ENCODE data around the gene MAP3K9. TPM values are rescaled to one million over a fixed set of nuclear protein-coding genes. Genes with fewer than 3 reads are reported as not detected.
"Not testable (repeated sequence)": the region's sequence is repeated elsewhere in the genome, so short reads cannot be mapped to it uniquely, and the experiment has no call there.

Gene MAP3K9
- 10 to 100 TPM; 18.3 to 23.9 (median 20.7) TPM for total RNA-seq

DNA sequence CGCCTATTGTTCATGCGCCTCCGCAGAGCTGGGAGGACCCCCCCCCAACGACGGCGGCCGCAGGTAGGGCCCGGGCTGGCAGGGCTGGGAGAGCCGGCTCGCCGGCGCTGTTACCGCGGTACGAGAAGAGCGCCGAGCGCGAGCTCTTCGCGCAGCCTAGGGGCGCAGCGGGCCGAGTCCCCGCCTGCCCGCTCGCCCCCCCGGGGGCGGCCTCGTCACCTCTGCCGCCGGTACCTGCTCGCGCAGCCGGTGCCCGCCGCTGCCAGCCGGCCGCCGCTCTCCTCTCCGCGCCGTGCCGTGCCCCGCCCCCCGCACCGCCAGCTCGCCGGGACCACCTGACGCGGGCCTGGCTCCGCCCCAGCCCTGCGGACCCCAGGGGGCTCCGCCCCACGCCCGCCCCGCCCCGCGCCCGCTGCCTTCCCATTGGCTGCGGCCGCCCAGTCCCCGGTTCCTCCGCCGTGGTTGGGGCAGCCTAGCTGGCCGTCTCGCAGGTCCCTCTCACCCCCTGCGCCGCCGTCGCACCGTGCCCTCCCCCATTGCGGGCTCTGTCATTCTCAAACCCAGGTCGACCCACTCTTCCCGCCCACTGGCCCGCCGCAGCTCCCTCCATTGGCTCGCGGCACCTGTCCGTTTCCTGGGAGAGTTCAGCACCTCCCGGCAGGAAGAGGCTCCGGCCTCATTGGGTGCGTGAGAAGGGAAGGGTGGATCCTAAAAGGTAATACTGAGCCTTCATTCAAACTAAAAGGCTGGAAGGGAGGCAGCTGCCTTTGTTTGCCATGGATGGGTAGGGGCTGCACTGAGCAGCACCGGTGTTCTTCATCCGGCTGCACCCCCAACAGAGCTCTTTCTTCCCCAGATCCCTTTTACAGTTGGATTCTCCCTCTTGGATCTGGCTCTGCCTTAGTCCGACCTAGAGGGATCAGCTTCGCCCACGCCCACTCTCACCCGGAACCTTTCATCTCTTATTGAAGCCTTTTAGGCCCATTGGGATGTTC, at the start of gene MAP3K9:
MAP3K9 (minus strand) TSS at position 289 of the 995 bp plus-strand sequence. CDS start 342 bp downstream, outside the sequence.
- WGBS, 2 donors, result 2 to 3% methylated on average over 30 to 49 of the region's 89 CpGs
- DNase-seq (ENCODE audit: low spot score in 2 of 2), result peak; percentile 75 to 95
- peak within 1 kb of the TSS; percentile 37 for H3K4me3 ChIP-seq (ENCODE audit: low read depth, poor library complexity, severe bottlenecking)
- TF ChIP-seq CTCF (IDR thresholded peaks at IDR 0.05), result no peak
- TF ChIP-seq POLR2A (IDR thresholded peaks at IDR 0.05), result no peak
- intact Hi-C loops (cut with DNase I; ENCODE audit: low total_unique reads), result loop anchor here (10.0 kb wide), 1 partner anchor 195 kb away; no protein-coding TSS in a partner anchor

DNA sequence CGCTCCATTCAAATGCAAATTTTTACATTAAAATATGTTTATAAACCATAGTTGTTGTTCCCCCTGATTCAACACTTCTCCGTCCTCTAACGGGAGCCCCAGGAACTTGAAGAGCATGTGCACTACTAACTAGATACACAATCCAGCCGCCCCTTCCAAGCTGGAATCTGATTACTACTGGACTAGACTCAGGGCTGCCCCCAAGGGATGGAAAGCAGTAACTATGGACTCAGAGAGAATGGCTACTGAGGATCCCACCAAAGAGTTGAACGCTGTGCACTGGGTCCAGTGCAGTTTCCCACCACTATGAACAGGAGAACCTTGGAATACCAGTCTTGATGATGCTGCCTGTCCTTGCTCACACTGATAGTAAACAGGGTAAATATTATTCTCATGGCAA, 49.3 kb upstream of the MAP3K9 start:
- TF ChIP-seq CTCF (IDR thresholded peaks at IDR 0.05), result no peak
- TF ChIP-seq POLR2A (IDR thresholded peaks at IDR 0.05), result no peak
- 85 to 91% methylated on average over 5 of the region's 5 CpGs for WGBS, 2 donors
- intact Hi-C loops (cut with DNase I; ENCODE audit: low total_unique reads), result no loop called here
- no peak for DNase-seq (ENCODE audit: low spot score in 2 of 2)
- no peak overlapping the region for H3K4me3 ChIP-seq (ENCODE audit: low read depth, poor library complexity, severe bottlenecking)

DNA sequence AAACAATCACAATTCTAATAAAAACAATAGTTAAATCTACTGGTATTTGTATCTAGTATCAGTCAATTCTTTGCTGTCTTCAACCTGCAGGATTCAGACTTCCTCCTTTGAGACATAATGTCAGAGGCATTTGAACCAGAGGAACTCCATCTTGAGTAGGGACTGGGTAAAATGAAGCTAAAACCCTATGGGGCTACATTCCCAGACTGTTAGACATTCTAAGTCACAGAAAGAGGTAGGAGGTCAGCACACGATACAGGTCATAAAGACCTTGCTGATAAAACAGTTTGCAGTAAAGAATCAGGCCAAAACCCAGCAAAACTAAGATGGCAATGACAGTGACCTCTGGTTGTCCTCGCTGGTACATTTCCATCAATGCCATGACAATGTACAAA, 48.2 kb upstream of the MAP3K9 start:
- WGBS, 2 donors, result 94 to 95% methylated on average over 2 of the region's 2 CpGs
- intact Hi-C loops (cut with DNase I; ENCODE audit: low total_unique reads), result no loop called here
- no peak for TF ChIP-seq CTCF (IDR thresholded peaks at IDR 0.05)
- TF ChIP-seq POLR2A (IDR thresholded peaks at IDR 0.05), result no peak
- no peak overlapping the region for H3K4me3 ChIP-seq (ENCODE audit: low read depth, poor library complexity, severe bottlenecking)
- DNase-seq (ENCODE audit: low spot score in 2 of 2), result no peak

DNA sequence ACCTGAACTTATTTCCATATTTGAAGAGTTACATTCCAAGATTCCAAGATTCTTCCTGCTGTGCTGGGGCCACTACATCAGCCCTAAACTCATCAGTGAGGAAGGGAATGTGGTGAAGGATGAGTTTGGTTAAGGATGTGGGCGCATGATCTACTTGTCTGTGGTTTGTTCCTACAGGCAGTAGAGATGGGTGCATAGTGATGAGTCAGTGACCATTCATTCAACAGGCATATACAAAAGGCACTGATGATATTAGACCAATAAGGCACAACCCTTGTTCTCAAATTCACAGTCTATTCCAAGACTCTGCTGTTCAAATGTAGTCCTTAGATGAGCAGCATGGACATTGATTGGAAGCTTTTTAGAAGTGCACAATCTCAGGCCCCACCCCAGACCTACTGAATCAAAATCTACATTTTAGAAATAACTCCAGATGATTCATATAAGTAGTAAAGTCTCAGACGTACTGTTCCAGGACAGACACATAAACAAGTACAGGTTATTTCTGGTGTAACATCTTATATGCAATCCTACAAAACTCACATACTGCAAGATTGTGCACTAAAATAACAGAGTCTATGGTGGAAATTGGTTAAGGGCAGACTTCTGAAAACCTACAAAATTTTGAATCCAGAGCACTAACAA, 47.7 kb upstream of the MAP3K9 start:
- 62 to 75% methylated on average over 2 of the region's 2 CpGs for WGBS, 2 donors
- DNase-seq (ENCODE audit: low spot score in 2 of 2), result no peak
- intact Hi-C loops (cut with DNase I; ENCODE audit: low total_unique reads), result no loop called here
- no peak for TF ChIP-seq POLR2A (IDR thresholded peaks at IDR 0.05)
- TF ChIP-seq CTCF (IDR thresholded peaks at IDR 0.05), result no peak
- no peak overlapping the region for H3K4me3 ChIP-seq (ENCODE audit: low read depth, poor library complexity, severe bottlenecking)

GRCh38 chr14:70855486-70855885, 46.2 kb upstream of the MAP3K9 start:
- WGBS, 2 donors, result 68 to 76% methylated on average over 5 of the region's 5 CpGs
- no peak overlapping the region for H3K4me3 ChIP-seq (ENCODE audit: low read depth, poor library complexity, severe bottlenecking)
- TF ChIP-seq CTCF (IDR thresholded peaks at IDR 0.05) (no peak), POLR2A (IDR thresholded peaks at IDR 0.05) (no peak)
- intact Hi-C loops (cut with DNase I; ENCODE audit: low total_unique reads), result no loop called here
- DNase-seq (ENCODE audit: low spot score in 2 of 2), result no peak

- intact Hi-C loops (cut with DNase I; ENCODE audit: low total_unique reads); DNase-seq (ENCODE audit: low spot score in 2 of 2); H3K4me3 ChIP-seq (ENCODE audit: low read depth, poor library complexity, severe bottlenecking): not testable (repeated sequence)
- WGBS, 2 donors, result 94 to 95% methylated on average over 3 of the region's 3 CpGs
These were observed 44.3 kb upstream of the MAP3K9 start for GRCh38 chr14:70853658-70854057.

All from lower leg skin (tissue), 4 donors.